ENCODE measurements around the gene LMO2. TPM values are rescaled to one million over a fixed set of nuclear protein-coding genes. Genes with fewer than 3 reads are reported as not detected.
"Not testable (repeated sequence)": the region's sequence is repeated elsewhere in the genome, so short reads cannot be mapped to it uniquely, and the experiment has no call there.

LMO2 gene
- total RNA-seq, 3 donors from 2014 or later (not counting 1 experiment from before 2014, with no cell fraction given), result 2.8 to 9.6 (median 5.6) TPM

DNA sequence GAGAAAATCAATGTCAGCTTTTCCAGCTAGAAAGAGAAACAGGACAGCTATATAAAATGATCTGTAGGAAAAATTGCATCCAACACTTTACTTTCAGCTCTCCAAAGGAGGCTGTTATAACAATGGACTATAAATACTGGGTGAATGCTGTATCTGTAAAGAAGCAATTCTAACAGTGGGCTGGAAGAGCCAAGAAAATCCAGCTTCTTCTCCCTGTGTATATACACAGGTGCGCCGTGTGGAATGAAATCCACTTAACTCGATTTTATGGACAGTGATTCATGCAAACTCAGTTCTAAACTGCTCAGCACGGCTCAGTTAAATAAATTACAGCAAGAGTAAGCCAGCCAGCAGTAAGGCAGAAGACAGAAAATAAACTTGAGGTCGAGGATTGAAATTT lies 32.5 kb upstream of the LMO2 start:
- H3K9me3 Mint-ChIP-seq, result no peaks in the 10 kb centered on the region
- Histone ChIP-seq H3K4me1 (ENCODE audit: control insufficient read depth, insufficient read depth, low read length) (no peaks in the 10 kb centered on the region), H3K4me3 (ENCODE audit: low read length) (no peak overlapping the region), H3K27me3 (ENCODE audit: control insufficient read depth, insufficient read depth, low read length) (no peaks in the 10 kb centered on the region), H3K9me3 (ENCODE audit: control insufficient read depth, insufficient read depth, low read length) (no peaks in the 10 kb centered on the region), H3K36me3 (ENCODE audit: control insufficient read depth, insufficient read depth, low read length) (no peaks in the 10 kb centered on the region), H3K27ac (ENCODE audit: low read length) (no peak overlapping the region)
- no peak overlapping the region for H3K27ac Mint-ChIP-seq
- intact Hi-C loops (cut with micrococcal nuclease), result no loop called here
- DNase-seq, result no peak
- 78% methylated on average over 5 of the region's 5 CpGs for WGBS (ENCODE audit: insufficient coverage)
- H3K27me3 Mint-ChIP-seq (ENCODE audit: low read depth in 2 of 2), result peaks cover 30 to 38% of the 10 kb centered on the region in 2 donors
- ATAC-seq, result no peak
- no peaks in the 10 kb centered on the region for H3K4me1 Mint-ChIP-seq
- no peaks in the 10 kb centered on the region for H3K36me3 Mint-ChIP-seq
- H3K4me3 Mint-ChIP-seq, result no peak overlapping the region
- TF ChIP-seq, protein P1, sequence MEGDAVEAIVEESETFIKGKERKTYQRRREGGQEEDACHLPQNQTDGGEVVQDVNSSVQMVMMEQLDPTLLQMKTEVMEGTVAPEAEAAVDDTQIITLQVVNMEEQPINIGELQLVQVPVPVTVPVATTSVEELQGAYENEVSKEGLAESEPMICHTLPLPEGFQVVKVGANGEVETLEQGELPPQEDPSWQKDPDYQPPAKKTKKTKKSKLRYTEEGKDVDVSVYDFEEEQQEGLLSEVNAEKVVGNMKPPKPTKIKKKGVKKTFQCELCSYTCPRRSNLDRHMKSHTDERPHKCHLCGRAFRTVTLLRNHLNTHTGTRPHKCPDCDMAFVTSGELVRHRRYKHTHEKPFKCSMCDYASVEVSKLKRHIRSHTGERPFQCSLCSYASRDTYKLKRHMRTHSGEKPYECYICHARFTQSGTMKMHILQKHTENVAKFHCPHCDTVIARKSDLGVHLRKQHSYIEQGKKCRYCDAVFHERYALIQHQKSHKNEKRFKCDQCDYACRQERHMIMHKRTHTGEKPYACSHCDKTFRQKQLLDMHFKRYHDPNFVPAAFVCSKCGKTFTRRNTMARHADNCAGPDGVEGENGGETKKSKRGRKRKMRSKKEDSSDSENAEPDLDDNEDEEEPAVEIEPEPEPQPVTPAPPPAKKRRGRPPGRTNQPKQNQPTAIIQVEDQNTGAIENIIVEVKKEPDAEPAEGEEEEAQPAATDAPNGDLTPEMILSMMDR (IDR thresholded peaks at IDR 0.05), result no peak

GRCh38 chr11:33923626-33924025 lies 31.8 kb upstream of the LMO2 start:
- Mint-ChIP-seq H3K36me3 (no peaks in the 10 kb centered on the region), H3K27me3 (ENCODE audit: low read depth in 2 of 2) (peaks cover 30 to 38% of the 10 kb centered on the region in 2 donors), H3K27ac (no peak overlapping the region), H3K9me3 (no peaks in the 10 kb centered on the region), H3K4me1 (no peaks in the 10 kb centered on the region), H3K4me3 (no peak overlapping the region)
- intact Hi-C loops (cut with micrococcal nuclease), result no loop called here
- ATAC-seq (no peak), DNase-seq (no peak)
- H3K9me3 ChIP-seq (ENCODE audit: control insufficient read depth, insufficient read depth, low read length), result no peaks in the 10 kb centered on the region
- H3K27me3 ChIP-seq (ENCODE audit: control insufficient read depth, insufficient read depth, low read length), result no peaks in the 10 kb centered on the region
- WGBS (ENCODE audit: insufficient coverage), result 100% methylated on average over 1 of the region's 2 CpGs
- TF ChIP-seq, protein P1 (IDR thresholded peaks at IDR 0.05), result no peak
- H3K4me1 ChIP-seq (ENCODE audit: control insufficient read depth, insufficient read depth, low read length), result no peaks in the 10 kb centered on the region
- H3K4me3 ChIP-seq (ENCODE audit: low read length), result no peak overlapping the region
- H3K27ac ChIP-seq (ENCODE audit: low read length), result no peak overlapping the region
- H3K36me3 ChIP-seq (ENCODE audit: control insufficient read depth, insufficient read depth, low read length), result no peaks in the 10 kb centered on the region

- no peak overlapping the region for H3K4me3 ChIP-seq (ENCODE audit: low read length)
- H3K27ac ChIP-seq (ENCODE audit: low read length), result no peak overlapping the region
- peaks cover 37 to 56% of the 10 kb centered on the region in 2 donors for H3K27me3 Mint-ChIP-seq (ENCODE audit: low read depth in 2 of 2)
- H3K36me3 ChIP-seq (ENCODE audit: control insufficient read depth, insufficient read depth, low read length), result no peaks in the 10 kb centered on the region
- H3K27ac Mint-ChIP-seq, result no peak overlapping the region
- 59% methylated on average over 7 of the region's 8 CpGs for WGBS (ENCODE audit: insufficient coverage)
- no peaks in the 10 kb centered on the region for H3K9me3 ChIP-seq (ENCODE audit: control insufficient read depth, insufficient read depth, low read length)
- no peaks in the 10 kb centered on the region for H3K4me1 Mint-ChIP-seq
- no peaks in the 10 kb centered on the region for H3K27me3 ChIP-seq (ENCODE audit: control insufficient read depth, insufficient read depth, low read length)
- no peak overlapping the region for H3K4me3 Mint-ChIP-seq
- intact Hi-C loops (cut with micrococcal nuclease), result no loop called here
- H3K36me3 Mint-ChIP-seq, result no peaks in the 10 kb centered on the region
- H3K4me1 ChIP-seq (ENCODE audit: control insufficient read depth, insufficient read depth, low read length), result no peaks in the 10 kb centered on the region
- peak in 1 of 3 donors; percentile 21 for ATAC-seq
- H3K9me3 Mint-ChIP-seq, result no peaks in the 10 kb centered on the region
- TF ChIP-seq, protein P1 (IDR thresholded peaks at IDR 0.05), result no peak
- no peak for DNase-seq
These were observed 29.1 kb upstream of the LMO2 start for GRCh38 chr11:33920838-33921613.

DNA sequence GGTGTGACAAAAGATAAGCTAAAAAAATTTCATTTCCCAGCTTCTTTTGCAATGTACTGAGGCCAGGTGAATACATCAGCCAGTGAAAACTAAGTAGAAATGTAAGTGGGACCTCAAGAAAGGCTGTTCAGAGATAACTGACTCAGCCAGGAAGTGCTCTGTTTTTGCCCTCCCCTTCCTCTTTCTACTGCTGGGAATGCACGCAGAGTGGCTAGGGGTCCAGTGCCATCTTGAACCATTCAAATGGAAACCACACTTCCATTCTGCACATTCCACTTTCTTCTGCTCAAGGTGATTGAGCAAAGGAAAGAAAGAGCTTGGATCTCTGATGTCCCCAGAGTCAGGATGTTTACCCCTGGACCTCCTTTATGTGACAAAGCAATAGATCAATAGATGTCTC lies 27.8 kb upstream of the LMO2 start:
- H3K4me1 ChIP-seq (ENCODE audit: control insufficient read depth, insufficient read depth, low read length), result no peaks in the 10 kb centered on the region
- H3K4me1 Mint-ChIP-seq, result no peaks in the 10 kb centered on the region
- H3K9me3 ChIP-seq (ENCODE audit: control insufficient read depth, insufficient read depth, low read length), result no peaks in the 10 kb centered on the region
- H3K4me3 ChIP-seq (ENCODE audit: low read length), result no peak overlapping the region
- H3K36me3 Mint-ChIP-seq, result no peaks in the 10 kb centered on the region
- no peak for DNase-seq
- H3K27ac Mint-ChIP-seq, result no peak overlapping the region
- ATAC-seq, result no peak
- no peaks in the 10 kb centered on the region for H3K36me3 ChIP-seq (ENCODE audit: control insufficient read depth, insufficient read depth, low read length)
- H3K27ac ChIP-seq (ENCODE audit: low read length), result no peak overlapping the region
- intact Hi-C loops (cut with micrococcal nuclease), result no loop called here
- 38% methylated on average over 1 of the region's 1 CpG for WGBS (ENCODE audit: insufficient coverage)
- H3K27me3 Mint-ChIP-seq (ENCODE audit: low read depth in 2 of 2), result peaks cover 42 to 56% of the 10 kb centered on the region in 2 donors
- no peaks in the 10 kb centered on the region for H3K9me3 Mint-ChIP-seq
- H3K27me3 ChIP-seq (ENCODE audit: control insufficient read depth, insufficient read depth, low read length), result no peaks in the 10 kb centered on the region
- TF ChIP-seq, protein P1 (IDR thresholded peaks at IDR 0.05), result no peak
- no peak overlapping the region for H3K4me3 Mint-ChIP-seq

GRCh38 chr11:33917402-33917801 lies 25.5 kb upstream of the LMO2 start:
- H3K27me3 ChIP-seq (ENCODE audit: control insufficient read depth, insufficient read depth, low read length); H3K4me3 Mint-ChIP-seq; H3K4me1 Mint-ChIP-seq; H3K4me1 ChIP-seq (ENCODE audit: control insufficient read depth, insufficient read depth, low read length); intact Hi-C loops (cut with micrococcal nuclease); H3K27ac ChIP-seq (ENCODE audit: low read length); H3K36me3 ChIP-seq (ENCODE audit: control insufficient read depth, insufficient read depth, low read length); H3K9me3 ChIP-seq (ENCODE audit: control insufficient read depth, insufficient read depth, low read length); H3K9me3 Mint-ChIP-seq; H3K36me3 Mint-ChIP-seq; ATAC-seq; H3K4me3 ChIP-seq (ENCODE audit: low read length); H3K27ac Mint-ChIP-seq; DNase-seq: not testable (repeated sequence)
- H3K27me3 Mint-ChIP-seq (ENCODE audit: low read depth in 2 of 2), result peaks cover 37 to 41% of the 10 kb centered on the region in 2 donors
- 67% methylated on average over 1 of the region's 1 CpG for WGBS (ENCODE audit: insufficient coverage)

Data from natural killer cell (primary cell).